IMR-90 (cell line): ENCODE data around the gene DRC7.

ENCODE experiments used
- MXI1 ChIP-seq: IDR thresholded peaks from 2 replicates; pipeline ENCODE4 v1.6.1; 2012; ENCODE audit warnings: low read depth, mild to moderate bottlenecking, low read length, moderate library complexity, borderline replicate concordance
- TF ChIP-seq, protein P1 (sequence below): fragments of 150-350 bp; IDR thresholded peaks from 2 replicates; pipeline ENCODE4 v1.6.1; 2017; ENCODE audit warnings: mild to moderate bottlenecking, antibody characterized with exemption, low read length, low read depth

- TF ChIP-seq, protein P1, sequence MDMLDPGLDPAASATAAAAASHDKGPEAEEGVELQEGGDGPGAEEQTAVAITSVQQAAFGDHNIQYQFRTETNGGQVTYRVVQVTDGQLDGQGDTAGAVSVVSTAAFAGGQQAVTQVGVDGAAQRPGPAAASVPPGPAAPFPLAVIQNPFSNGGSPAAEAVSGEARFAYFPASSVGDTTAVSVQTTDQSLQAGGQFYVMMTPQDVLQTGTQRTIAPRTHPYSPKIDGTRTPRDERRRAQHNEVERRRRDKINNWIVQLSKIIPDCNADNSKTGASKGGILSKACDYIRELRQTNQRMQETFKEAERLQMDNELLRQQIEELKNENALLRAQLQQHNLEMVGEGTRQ: no peak
- TF ChIP-seq MXI1: no peak
Measured at GRCh38 chr16:57740423-57741071, 45.9 kb downstream of the DRC7 start.
